Measurements from ENCODE around the gene PACSIN2.

PACSIN2 gene

GRCh38 chr22:42990131-42990838 is 24.7 kb downstream of the PACSIN2 start:
- H3K27ac ChIP-seq (replicated peaks): no peak overlapping the region
- TF ChIP-seq GABPA (IDR thresholded peaks at IDR 0.05; ENCODE audit: low read depth) (no peak), SPI1 (IDR thresholded peaks at IDR 0.05; ENCODE audit: borderline replicate concordance, low read depth) (no peak), CTCF (IDR thresholded peaks at IDR 0.05; ENCODE audit: insufficient read depth, low read length) (no peak), REST (IDR thresholded peaks at IDR 0.05; ENCODE audit: insufficient replicate concordance, low read depth) (no peak), POLR2AphosphoS5 (IDR thresholded peaks at IDR 0.05; ENCODE audit: low read depth) (no peak)
- H3K4me3 ChIP-seq (replicated peaks; ENCODE audit: insufficient read depth, low read length): no peak overlapping the region
- no peaks in the 10 kb centered on the region for H3K27me3 ChIP-seq (ENCODE audit: insufficient read depth, poor library complexity, severe bottlenecking)
- no peak for DNase-seq (ENCODE audit: low read depth in 1 of 2, low spot score in 1 of 2)

GRCh38 chr22:42986115-42986514 is 28.8 kb downstream of the PACSIN2 start:
- H3K27ac ChIP-seq (replicated peaks): no peak overlapping the region
- no peak for TF ChIP-seq SPI1 (IDR thresholded peaks at IDR 0.05; ENCODE audit: borderline replicate concordance, low read depth)
- no peak for TF ChIP-seq CTCF (IDR thresholded peaks at IDR 0.05; ENCODE audit: insufficient read depth, low read length)
- no peak for TF ChIP-seq POLR2AphosphoS5 (IDR thresholded peaks at IDR 0.05; ENCODE audit: low read depth)
- TF ChIP-seq REST (IDR thresholded peaks at IDR 0.05; ENCODE audit: insufficient replicate concordance, low read depth): no peak
- TF ChIP-seq GABPA (IDR thresholded peaks at IDR 0.05; ENCODE audit: low read depth): no peak
- no peaks in the 10 kb centered on the region for H3K27me3 ChIP-seq (ENCODE audit: insufficient read depth, poor library complexity, severe bottlenecking)
- DNase-seq (ENCODE audit: low read depth in 1 of 2, low spot score in 1 of 2): no peak
- H3K4me3 ChIP-seq (replicated peaks; ENCODE audit: insufficient read depth, low read length): no peak overlapping the region

- Histone ChIP-seq H3K4me3 (replicated peaks; ENCODE audit: insufficient read depth, low read length) (no peak overlapping the region), H3K27me3 (ENCODE audit: insufficient read depth, poor library complexity, severe bottlenecking) (no peaks in the 10 kb centered on the region), H3K27ac (replicated peaks) (no peak overlapping the region)
- TF ChIP-seq SPI1 (IDR thresholded peaks at IDR 0.05; ENCODE audit: borderline replicate concordance, low read depth) (no peak), REST (IDR thresholded peaks at IDR 0.05; ENCODE audit: insufficient replicate concordance, low read depth) (no peak), CTCF (IDR thresholded peaks at IDR 0.05; ENCODE audit: insufficient read depth, low read length) (no peak), POLR2AphosphoS5 (IDR thresholded peaks at IDR 0.05; ENCODE audit: low read depth) (no peak), GABPA (IDR thresholded peaks at IDR 0.05; ENCODE audit: low read depth) (no peak)
- DNase-seq (ENCODE audit: low read depth in 1 of 2, low spot score in 1 of 2): no peak
Observed at GRCh38 chr22:42985531-42985905, 29.4 kb downstream of the PACSIN2 start.
